Urinary bladder (tissue), 4 donors: ENCODE measurements around the gene FAM193A. TPM values are rescaled to one million over a fixed set of nuclear protein-coding genes. Genes with fewer than 3 reads are reported as not detected.
"Not testable (repeated sequence)": the region's sequence is repeated elsewhere in the genome, so short reads cannot be mapped to it uniquely, and the experiment has no call there.

Experiments
- DNase-seq: peaks from one replicate; pipeline ENCODE4 v3.0.0-alpha.2; 2015; ENCODE audit errors: extremely low spot score
- H3K27ac ChIP-seq: one replicate; pipeline ENCODE4 v1.5.1; 2013; ENCODE audit warnings: low read depth, mild to moderate bottlenecking, moderate library complexity
- H3K36me3 ChIP-seq: one replicate; pipeline ENCODE4 v1.6.1; 2013; ENCODE audit warnings: mild to moderate bottlenecking, moderate library complexity; ENCODE audit not compliant: insufficient read depth
- H3K4me1 ChIP-seq: one replicate; pipeline ENCODE4 v1.6.1; 2013; ENCODE audit warnings: mild to moderate bottlenecking, moderate library complexity; ENCODE audit not compliant: insufficient read depth
- H3K4me3 ChIP-seq: one replicate; pipeline ENCODE4 v1.5.1; 2013; ENCODE audit warnings: low read depth, low read length
- WGBS: extraction: QIAGEN DNeasy Blood & Tissue Kit; methylation state at CpG from one replicate; pipeline ENCODE4 v1.1.7; 2013; 5-methylcytosine and 5-hydroxymethylcytosine counted together
- polyA plus RNA-seq: library from polyadenylated mRNA; stranded (reverse); fragments of 200-250 nt; gene quantifications from one replicate; pipeline ENCODE4 v1.2.3, GENCODE V29; 2013
- total RNA-seq: library from RNA; depleted of rRNA; stranded (reverse); fragments of >200 nt; gene quantifications from one replicate; pipeline ENCODE4 v1.2.3, GENCODE V29; 2014
- donor health status: healthy with polysubstance abuse.
- donor health status: healthy.

FAM193A gene
- total and polyA plus RNA-seq, 2 donors = 16.2 to 18.7 TPM

DNA sequence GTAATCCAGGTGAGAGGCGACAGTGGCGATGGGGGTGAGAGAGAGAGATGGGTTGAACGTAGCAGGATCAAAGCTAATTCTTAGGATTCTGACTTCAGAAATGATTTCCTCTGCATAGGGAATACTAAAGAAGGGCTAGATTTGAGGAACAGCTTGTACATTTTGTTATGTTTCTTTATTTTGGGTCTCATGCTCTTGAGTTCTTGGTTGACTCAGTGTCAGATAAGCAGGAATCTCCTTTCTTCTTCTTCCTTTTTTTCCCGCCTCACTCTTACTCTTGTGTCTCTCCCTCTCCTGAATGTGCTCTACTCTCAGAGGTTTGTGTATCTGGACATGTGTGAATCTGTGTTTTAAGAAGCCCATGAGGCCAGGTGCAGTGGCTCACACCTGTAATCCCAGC lies 36.4 kb downstream of the FAM193A start:
- H3K27ac ChIP-seq = no peak overlapping the region
- WGBS = 92% methylated on average over 4 of the region's 4 CpGs
- H3K4me1 ChIP-seq = peaks cover 2% of the 10 kb centered on the region
- no peak overlapping the region for H3K4me3 ChIP-seq
- no peak for DNase-seq
- no peaks in the 10 kb centered on the region for H3K36me3 ChIP-seq

DNA sequence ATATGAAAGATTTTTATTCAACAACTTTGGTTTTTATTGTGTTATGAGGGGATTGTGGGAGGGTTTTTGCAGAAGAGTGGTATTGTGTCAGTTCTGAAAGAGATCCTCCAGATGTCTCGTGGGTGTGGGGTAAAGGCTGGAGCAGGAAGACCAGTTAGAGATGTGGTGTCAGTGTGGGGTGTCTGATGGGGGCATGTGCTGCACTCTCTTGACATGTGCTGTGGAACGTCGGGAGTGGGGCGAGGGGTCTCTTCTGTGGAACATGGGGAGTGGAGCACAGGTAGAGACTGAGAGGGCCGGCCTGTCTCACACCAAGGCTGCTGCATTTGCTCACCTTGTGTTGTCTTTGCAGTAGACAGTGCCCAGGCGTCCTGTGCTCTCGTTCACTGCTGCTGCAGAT lies 37.6 kb downstream of the FAM193A start:
- WGBS = 86% methylated on average over 7 of the region's 7 CpGs
- DNase-seq = no peak
- H3K36me3 ChIP-seq = no peaks in the 10 kb centered on the region
- no peak overlapping the region for H3K27ac ChIP-seq
- H3K4me1 ChIP-seq = peaks cover 2% of the 10 kb centered on the region
- H3K4me3 ChIP-seq = no peak overlapping the region

GRCh38 chr4:2574863-2575262 lies 38.4 kb downstream of the FAM193A start:
- no peak for DNase-seq
- Histone ChIP-seq H3K36me3 (no peaks in the 10 kb centered on the region), H3K27ac (no peak overlapping the region), H3K4me3 (no peak overlapping the region), H3K4me1 (peaks cover 2% of the 10 kb centered on the region)
- 86% methylated on average over 9 of the region's 9 CpGs for WGBS

- no peak overlapping the region for H3K4me3 ChIP-seq
- H3K36me3 ChIP-seq = no peaks in the 10 kb centered on the region
- H3K27ac ChIP-seq = no peak overlapping the region
- no peaks in the 10 kb centered on the region for H3K4me1 ChIP-seq
- DNase-seq = no peak
- 94% methylated on average over 4 of the region's 4 CpGs for WGBS
These were observed 39.8 kb downstream of the FAM193A start for GRCh38 chr4:2576290-2576689.

DNA sequence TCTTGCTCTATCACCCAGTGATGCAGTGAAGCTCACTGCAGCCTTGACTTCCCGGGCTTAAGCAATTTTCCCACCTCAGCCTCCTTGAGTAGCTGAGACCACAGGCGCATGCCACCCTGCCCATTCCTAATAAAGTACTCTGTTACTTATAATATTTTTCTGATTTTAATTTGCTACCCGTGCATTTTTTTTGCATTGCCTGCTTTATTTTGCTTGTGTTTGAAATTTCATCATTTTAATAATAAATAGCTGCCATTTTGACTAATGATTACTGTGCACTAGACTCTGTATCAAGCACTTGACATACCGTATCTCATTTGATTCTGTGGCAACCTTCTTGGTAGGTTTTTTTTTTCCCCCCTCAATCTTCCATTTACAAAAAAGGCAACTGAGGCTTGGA lies 41.7 kb downstream of the FAM193A start:
- DNase-seq = no peak
- no peaks in the 10 kb centered on the region for H3K36me3 ChIP-seq
- WGBS = 92% methylated on average over 4 of the region's 4 CpGs
- no peak overlapping the region for H3K4me3 ChIP-seq
- no peak overlapping the region for H3K27ac ChIP-seq
- H3K4me1 ChIP-seq = peaks cover under 1% of the 10 kb centered on the region

GRCh38 chr4:2579910-2580309 lies 43.5 kb downstream of the FAM193A start:
- Histone ChIP-seq H3K4me1 (peaks cover 3% of the 10 kb centered on the region), H3K27ac (no peak overlapping the region), H3K36me3 (no peaks in the 10 kb centered on the region), H3K4me3 (no peak overlapping the region)
- 98% methylated on average over 5 of the region's 5 CpGs for WGBS
- DNase-seq = no peak

- Histone ChIP-seq H3K36me3 (no peaks in the 10 kb centered on the region), H3K27ac (no peak overlapping the region), H3K4me1 (peaks cover 5% of the 10 kb centered on the region), H3K4me3 (no peak overlapping the region)
- WGBS = 68% methylated on average over 4 of the region's 4 CpGs
- no peak for DNase-seq
These were observed 46.6 kb downstream of the FAM193A start for GRCh38 chr4:2583092-2583491.

DNA sequence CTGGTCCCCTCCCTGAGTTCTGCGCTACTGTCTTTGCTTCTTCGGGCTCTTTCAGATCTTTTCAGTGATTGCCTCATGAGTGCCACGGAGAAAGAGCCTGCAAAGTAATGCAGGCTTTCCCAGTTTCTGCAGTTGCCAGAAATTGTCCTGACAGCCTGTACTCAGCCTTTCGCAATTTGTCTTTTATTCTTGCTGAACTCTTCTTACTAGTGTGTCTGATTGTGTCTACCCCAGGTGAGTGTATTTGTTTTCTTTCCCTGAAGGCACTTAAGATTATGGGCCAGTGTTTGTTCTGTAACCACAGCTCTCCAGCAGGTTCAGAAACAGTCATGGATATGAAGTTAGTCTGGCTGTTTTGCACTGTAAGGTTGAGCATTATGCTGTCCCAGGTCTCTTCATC lies 47.1 kb downstream of the FAM193A start:
- WGBS = 39% methylated on average over 4 of the region's 4 CpGs
- Histone ChIP-seq H3K27ac (no peak overlapping the region), H3K4me3 (no peak overlapping the region), H3K36me3 (no peaks in the 10 kb centered on the region), H3K4me1 (peaks cover 5% of the 10 kb centered on the region)
- DNase-seq = no peak

DNA sequence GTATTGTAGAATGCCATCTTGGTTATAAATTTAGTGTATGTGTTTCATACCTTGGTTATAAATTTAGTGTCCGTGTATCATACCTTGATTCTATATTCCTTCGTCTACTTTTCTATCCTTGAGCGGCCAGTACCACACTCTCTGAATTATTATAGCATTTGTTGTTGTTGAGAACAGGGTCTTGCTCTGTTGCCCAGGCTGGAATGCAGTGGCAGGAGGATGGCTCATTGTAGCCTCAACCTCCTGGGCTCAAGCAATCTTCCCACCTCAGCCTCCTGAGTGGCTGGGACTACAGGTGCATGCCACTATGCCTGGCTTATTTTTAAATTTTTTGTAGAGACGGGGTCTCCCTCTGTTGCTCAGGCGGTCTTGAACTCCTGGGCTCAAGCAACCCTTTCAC lies 50.1 kb downstream of the FAM193A start:
- DNase-seq = no peak
- Histone ChIP-seq H3K4me3 (no peak overlapping the region), H3K4me1 (peaks cover 5% of the 10 kb centered on the region), H3K36me3 (no peaks in the 10 kb centered on the region), H3K27ac (no peak overlapping the region)
- WGBS = 98% methylated on average over 5 of the region's 5 CpGs

- WGBS = 33% methylated on average over 8 of the region's 8 CpGs
These were observed 50.9 kb downstream of the FAM193A start for GRCh38 chr4:2587213-2587823.

DNA sequence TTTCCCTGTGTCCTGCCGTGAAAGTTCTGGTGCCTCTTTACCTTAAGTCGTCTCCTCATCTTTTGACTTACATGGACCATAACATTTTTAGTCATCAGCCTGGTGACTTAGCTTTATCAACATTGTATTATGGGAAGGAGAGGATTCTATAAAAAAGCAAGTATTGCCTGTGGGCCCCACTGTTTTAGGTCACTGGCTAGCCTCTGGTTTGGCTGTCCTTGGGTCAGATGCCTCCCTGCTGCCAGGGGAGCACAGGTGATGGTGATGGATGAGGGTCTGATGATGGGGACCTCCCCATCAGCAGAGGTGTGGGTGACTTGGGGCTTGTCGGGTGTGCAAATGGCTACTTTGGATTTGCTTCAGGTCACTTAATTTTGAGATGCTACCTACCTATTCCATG lies 51.8 kb downstream of the FAM193A start:
- no peak for DNase-seq
- no peak overlapping the region for H3K27ac ChIP-seq
- H3K36me3 ChIP-seq = no peaks in the 10 kb centered on the region
- peaks cover 3% of the 10 kb centered on the region for H3K4me1 ChIP-seq
- H3K4me3 ChIP-seq = no peak overlapping the region
- whole genome bisulfite sequencing = 87% methylated on average over 3 of the region's 3 CpGs

More at GRCh38 chr4:2587213-2587823, 50.9 kb downstream of the FAM193A start:
- Histone ChIP-seq H3K36me3 (no peaks in the 10 kb centered on the region), H3K4me1 (peaks cover 5% of the 10 kb centered on the region), H3K4me3 (no peak overlapping the region), H3K27ac (no peak overlapping the region)
- DNase-seq = no peak

DNA sequence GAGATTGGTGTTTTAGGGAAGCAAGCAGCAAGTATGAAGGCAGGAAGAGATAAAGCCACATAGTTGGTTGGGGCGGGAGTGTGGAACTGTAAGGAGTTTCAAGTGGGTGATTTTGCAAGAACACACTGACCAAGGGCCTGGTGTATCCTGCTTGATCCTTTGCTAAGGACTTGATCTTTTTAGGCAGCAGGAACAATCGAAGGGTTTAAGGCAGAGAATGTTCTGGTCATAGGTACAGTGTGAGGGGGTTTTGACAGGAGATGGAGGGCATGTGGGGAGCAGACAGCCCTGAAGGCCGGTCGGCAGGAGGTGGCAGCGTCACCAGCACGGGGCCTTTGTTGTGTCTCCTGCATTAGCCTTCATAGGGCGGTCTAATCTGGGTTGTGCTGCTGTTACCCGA lies 54.7 kb downstream of the FAM193A start:
- Histone ChIP-seq H3K4me1 (peaks cover 2% of the 10 kb centered on the region), H3K27ac (no peak overlapping the region), H3K36me3 (no peaks in the 10 kb centered on the region), H3K4me3 (no peak overlapping the region)
- DNase-seq = no peak
- 35% methylated on average over 8 of the region's 8 CpGs for WGBS

DNA sequence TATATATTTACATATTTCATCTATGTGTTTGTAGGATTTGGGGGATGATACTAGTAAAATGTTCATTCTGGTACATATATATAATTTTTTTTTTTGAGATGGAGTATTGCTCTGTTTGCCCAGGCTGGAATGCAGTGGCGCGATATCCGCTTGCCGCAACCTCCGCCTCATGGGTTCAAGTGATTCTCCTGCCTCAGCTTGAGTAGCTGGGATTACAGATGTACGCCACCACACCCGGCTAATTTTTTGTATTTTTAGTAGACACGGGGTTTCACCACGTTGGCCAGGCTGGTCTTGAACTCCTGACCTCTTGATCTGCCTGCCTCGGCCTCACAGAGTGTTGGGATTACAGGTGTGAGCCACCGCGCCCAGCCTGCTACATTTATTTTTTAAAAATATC lies 55.6 kb downstream of the FAM193A start:
- not testable (repeated sequence) for H3K36me3 ChIP-seq, H3K4me3 ChIP-seq, H3K4me1 ChIP-seq, DNase-seq, H3K27ac ChIP-seq
- WGBS = 90% methylated on average over 12 of the region's 12 CpGs

DNA sequence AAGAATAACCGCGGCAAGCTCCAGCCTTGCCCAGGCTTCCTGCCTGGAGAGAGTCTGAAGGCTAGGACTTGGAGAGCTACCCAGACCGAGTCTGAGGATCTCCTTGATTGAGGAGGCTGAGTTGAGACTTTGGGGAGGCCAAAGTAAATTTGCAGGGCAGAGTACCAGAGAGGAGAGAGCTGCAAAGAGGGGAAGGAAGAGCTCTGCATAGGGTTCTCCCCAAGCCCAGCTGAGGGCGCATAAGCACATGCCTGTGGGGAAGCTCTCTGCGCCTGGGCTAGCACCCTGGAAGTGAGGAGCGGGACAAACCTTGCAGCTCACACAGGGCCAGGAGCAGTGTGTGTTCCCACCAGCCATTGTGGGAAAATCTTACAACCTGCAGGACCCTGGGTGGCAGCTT lies 56.1 kb downstream of the FAM193A start:
- 82% methylated on average over 6 of the region's 6 CpGs for WGBS
- no peak overlapping the region for H3K4me3 ChIP-seq
- H3K36me3 ChIP-seq = no peaks in the 10 kb centered on the region
- no peak overlapping the region for H3K27ac ChIP-seq
- no peak for DNase-seq
- H3K4me1 ChIP-seq = no peaks in the 10 kb centered on the region

GRCh38 chr4:2593003-2593402 lies 56.6 kb downstream of the FAM193A start:
- no peaks in the 10 kb centered on the region for H3K36me3 ChIP-seq
- no peak overlapping the region for H3K4me3 ChIP-seq
- no peaks in the 10 kb centered on the region for H3K4me1 ChIP-seq
- WGBS = 65% methylated on average over 5 of the region's 5 CpGs
- DNase-seq = no peak
- no peak overlapping the region for H3K27ac ChIP-seq
